Gastroesophageal sphincter (tissue), 4 donors: ENCODE results near the gene NAPEPLD. TPM values are rescaled to one million over a fixed set of nuclear protein-coding genes. Genes with fewer than 3 reads are reported as not detected.

ENCODE experiments used
- total RNA-seq, 4 donors: library from RNA; depleted of rRNA; stranded (reverse); fragments of >200 nt; gene quantifications; one replicate each; pipeline ENCODE4 v1.1.0, GENCODE V29; 2016

NAPEPLD gene
- total RNA-seq, 4 donors from 2014 or later = 7.1 to 19.1 (median 7.3) TPM

Other genes starting within 250 kb of the NAPEPLD start
- gene LRRC17, start 236.1 kb downstream of the NAPEPLD start, total RNA-seq = 1 to 10 TPM; 1.5 to 7.6 (median 3.1) TPM
- 1 to 10 TPM; 1.3 to 5.8 (median 3.2) TPM for gene FBXL13, start 74.3 kb downstream of the NAPEPLD start, total RNA-seq
- 10 to 100 TPM; 25.7 to 44.7 (median 34.0) TPM for gene ARMC10, start 74.0 kb downstream of the NAPEPLD start, total RNA-seq
- 10 to 100 TPM; 37.3 to 70.9 (median 57.4) TPM for gene PMPCB, start 148.3 kb upstream of the NAPEPLD start, total RNA-seq
- 10 to 100 TPM in 3 of 4 donors, 1 to 10 TPM in 1; 8.4 to 15.6 (median 12.7) TPM for gene DNAJC2, start 195.7 kb upstream of the NAPEPLD start, total RNA-seq
- 100 to 1,000 TPM; 119 to 137 (median 128) TPM for gene PSMC2, start 198.5 kb upstream of the NAPEPLD start, total RNA-seq